Brain microvascular endothelial cell (primary cell): ENCODE measurements around the gene GUK1.

Source experiments
- DNase-seq: peaks from one replicate; pipeline ENCODE4 v3.0.0-alpha.2; 2020
- H3K27ac ChIP-seq: fragments of 250-450 bp; sonication (Bioruptor Pico); 2 replicates; pipeline ENCODE4 v1.5.1; 2020; ENCODE audit warnings: mild to moderate bottlenecking, moderate library complexity
- H3K27me3 ChIP-seq: fragments of 250-450 bp; sonication (Bioruptor Pico); replicated peaks from 2 replicates; pipeline ENCODE4 v1.5.1; 2020; ENCODE audit warnings: mild to moderate bottlenecking
- H3K36me3 ChIP-seq: fragments of 250-450 bp; sonication (Bioruptor Pico); replicated peaks from 2 replicates; pipeline ENCODE4 v1.5.1; 2020; ENCODE audit warnings: mild to moderate bottlenecking
- H3K4me3 ChIP-seq: 2 replicates; pipeline ENCODE4 v1.5.1; 2011; ENCODE audit warnings: low read depth, mild to moderate bottlenecking, control low read depth, low read length, moderate library complexity
- in situ Hi-C: cut with HindIII; loops from 2 replicates; pipeline ENCODE4 v1.10.0; 2017; ENCODE audit warnings: low sequenced_read_pairs, low pct_ligation_motif_present
- TF ChIP-seq, protein P1 (sequence below): IDR thresholded peaks from 2 replicates; pipeline ENCODE4 v1.5.1; 2011; ENCODE audit warnings: low read depth, mild to moderate bottlenecking, moderate library complexity, low read length, control low read depth, inconsistent platforms; ENCODE audit errors: missing control alignments

Gene GUK1

DNA sequence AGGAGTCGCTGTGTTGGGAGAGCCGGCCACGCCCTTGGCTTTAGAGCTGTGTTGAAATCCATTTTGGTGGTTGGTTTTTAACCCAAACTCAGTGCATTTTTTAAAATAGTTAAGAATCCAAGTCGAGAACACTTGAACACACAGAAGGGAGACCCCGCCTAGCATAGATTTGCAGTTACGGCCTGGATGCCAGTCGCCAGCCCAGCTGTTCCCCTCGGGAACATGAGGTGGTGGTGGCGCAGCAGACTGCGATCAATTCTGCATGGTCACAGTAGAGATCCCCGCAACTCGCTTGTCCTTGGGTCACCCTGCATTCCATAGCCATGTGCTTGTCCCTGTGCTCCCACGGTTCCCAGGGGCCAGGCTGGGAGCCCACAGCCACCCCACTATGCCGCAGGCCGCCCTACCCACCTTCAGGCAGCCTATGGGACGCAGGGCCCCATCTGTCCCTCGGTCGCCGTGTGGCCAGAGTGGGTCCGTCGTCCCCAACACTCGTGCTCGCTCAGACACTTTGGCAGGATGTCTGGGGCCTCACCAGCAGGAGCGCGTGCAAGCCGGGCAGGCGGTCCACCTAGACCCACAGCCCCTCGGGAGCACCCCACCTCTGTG, 41.7 kb upstream of the GUK1 start:
- Histone ChIP-seq H3K4me3 (no peak overlapping the region), H3K27ac (no peak overlapping the region), H3K27me3 (no peaks in the 10 kb centered on the region), H3K36me3 (peaks cover 40% of the 10 kb centered on the region)
- in situ Hi-C loops = no loop called here
- DNase-seq = no peak
- TF ChIP-seq, protein P1, sequence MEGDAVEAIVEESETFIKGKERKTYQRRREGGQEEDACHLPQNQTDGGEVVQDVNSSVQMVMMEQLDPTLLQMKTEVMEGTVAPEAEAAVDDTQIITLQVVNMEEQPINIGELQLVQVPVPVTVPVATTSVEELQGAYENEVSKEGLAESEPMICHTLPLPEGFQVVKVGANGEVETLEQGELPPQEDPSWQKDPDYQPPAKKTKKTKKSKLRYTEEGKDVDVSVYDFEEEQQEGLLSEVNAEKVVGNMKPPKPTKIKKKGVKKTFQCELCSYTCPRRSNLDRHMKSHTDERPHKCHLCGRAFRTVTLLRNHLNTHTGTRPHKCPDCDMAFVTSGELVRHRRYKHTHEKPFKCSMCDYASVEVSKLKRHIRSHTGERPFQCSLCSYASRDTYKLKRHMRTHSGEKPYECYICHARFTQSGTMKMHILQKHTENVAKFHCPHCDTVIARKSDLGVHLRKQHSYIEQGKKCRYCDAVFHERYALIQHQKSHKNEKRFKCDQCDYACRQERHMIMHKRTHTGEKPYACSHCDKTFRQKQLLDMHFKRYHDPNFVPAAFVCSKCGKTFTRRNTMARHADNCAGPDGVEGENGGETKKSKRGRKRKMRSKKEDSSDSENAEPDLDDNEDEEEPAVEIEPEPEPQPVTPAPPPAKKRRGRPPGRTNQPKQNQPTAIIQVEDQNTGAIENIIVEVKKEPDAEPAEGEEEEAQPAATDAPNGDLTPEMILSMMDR = no peak

DNA sequence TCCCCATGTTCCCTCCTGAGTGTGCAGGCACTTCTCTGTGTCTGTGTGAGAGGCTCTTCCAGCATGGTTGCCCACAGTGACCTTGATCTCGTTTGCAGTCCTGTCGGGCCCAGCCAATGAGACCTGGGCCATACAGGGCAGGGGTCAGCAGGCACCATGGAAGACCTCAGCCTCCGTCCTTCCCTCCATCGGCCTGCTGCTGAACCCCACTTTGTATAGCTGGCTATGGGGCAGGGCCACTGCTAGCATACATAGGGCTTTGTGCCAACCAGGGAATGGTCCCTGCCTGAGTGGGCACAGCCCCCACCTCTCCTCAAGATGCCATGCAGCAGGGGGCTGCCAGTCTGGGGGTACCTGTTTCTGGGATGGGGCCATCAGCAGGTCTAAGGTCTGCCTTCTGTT, 40.7 kb upstream of the GUK1 start:
- TF ChIP-seq, protein P1 = no peak
- no peak overlapping the region for H3K4me3 ChIP-seq
- peaks cover 40% of the 10 kb centered on the region for H3K36me3 ChIP-seq
- in situ Hi-C loops = no loop called here
- no peak overlapping the region for H3K27ac ChIP-seq
- DNase-seq = no peak
- H3K27me3 ChIP-seq = no peaks in the 10 kb centered on the region

DNA sequence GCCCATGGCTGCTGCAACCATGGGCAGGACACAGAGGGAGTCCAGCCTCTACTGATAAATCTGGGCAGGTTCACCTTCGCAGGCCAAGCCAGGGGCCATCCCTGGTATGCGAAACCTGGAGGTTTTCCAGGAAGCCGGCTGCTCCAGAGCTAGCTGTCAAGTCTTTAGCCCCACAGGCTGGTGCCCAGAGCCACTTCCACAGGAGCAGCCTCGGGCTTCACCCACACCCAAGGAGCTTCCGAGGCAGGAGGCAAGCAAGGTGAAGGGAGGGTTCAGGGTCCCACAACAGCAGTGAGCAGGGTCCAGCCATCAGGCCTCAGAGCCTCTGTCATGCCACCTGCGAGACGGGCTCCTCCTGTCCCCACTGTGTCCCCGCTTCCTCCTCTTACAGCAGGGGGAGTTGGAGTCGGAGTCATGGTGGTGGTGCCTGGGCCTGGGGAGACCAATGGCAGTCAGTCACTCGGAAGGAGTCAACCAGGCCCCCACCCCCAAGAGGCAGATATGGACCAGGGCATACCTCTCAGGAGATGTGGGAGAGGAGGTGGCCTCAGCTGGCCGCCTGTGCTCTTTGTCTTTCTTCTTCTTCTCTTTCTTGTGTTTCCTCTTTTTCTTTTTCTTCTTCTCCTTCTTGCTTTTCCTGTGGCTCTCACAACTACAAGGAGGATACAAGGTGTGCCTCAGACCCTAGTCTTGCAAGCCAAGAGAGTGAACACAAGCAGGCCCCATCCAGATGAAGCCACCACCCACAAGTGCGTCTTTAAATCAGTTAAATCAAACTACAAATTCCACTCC, 39.1 kb upstream of the GUK1 start:
- in situ Hi-C loops = no loop called here

DNA sequence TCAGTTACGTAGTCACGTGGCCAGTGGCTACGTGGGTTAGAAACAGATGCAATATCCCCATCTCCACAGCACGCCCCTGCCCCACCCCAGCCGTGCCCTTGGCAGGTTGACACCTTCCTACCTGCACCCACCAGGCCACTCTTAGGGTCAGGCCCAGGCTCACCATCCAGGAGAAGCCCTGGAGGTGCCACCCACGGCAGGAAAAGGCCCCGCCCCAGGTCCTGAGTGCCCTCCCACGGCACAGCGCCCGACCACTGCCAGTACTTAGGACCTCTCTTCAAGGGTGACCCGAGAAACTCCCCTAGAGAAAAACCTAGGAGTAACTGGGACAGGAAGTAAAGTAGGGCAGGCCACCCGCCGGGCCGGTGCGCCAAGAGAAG, 38.5 kb upstream of the GUK1 start:
- Histone ChIP-seq H3K36me3 (peaks cover 46% of the 10 kb centered on the region), H3K27ac (no peak overlapping the region), H3K27me3 (no peaks in the 10 kb centered on the region), H3K4me3 (peak overlapping the region; percentile 87)
- TF ChIP-seq, protein P1 = no peak
- DNase-seq = no peak
- in situ Hi-C loops = no loop called here

More for the DNA sequence above, 39.1 kb upstream of the GUK1 start:
- H3K36me3 ChIP-seq = peaks cover 41% of the 10 kb centered on the region
- H3K4me3 ChIP-seq = no peak overlapping the region
- DNase-seq = no peak
- no peaks in the 10 kb centered on the region for H3K27me3 ChIP-seq
- no peak overlapping the region for H3K27ac ChIP-seq
- TF ChIP-seq, protein P1 = no peak

DNA sequence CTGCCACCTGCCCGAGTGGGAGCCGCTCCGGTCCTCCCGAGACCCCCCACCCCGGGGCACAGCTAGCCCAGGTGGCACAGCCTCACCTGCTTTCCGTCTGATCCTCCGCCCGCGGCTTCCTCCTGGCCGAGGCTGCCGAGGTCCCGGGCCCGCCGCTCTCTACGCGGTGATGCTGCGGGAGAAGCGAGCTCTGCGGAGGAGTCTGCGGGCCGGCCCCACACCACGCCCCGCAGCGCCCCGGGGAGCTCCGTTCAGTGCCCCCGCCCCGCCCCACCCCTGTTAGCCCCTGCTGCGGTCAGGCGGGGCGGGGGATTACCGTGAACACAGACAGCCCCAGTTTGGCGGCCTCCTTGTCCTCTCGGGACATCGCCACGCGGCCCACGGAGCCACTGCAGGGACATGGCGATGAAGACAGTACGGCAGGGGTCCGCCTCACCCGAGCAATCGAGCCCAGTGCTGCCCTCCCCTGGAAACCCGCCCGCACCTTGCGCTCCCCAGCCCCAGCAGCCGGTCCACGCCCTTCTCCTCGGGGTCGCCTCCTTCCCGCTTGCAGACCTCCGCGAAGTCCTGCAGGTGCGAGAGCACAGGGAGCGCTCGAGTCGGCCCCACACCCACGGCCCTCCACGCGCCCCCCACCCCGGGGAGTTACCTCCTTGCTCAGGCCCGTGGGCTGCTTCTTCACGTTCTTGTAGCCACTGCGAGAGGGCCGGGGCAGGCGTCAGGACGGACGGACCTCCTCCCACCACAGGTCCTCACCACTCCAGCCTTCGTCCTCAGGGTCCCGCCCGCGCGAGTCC, 37.9 kb upstream of the GUK1 start:
- in situ Hi-C loops = no loop called here
- peaks cover 44% of the 10 kb centered on the region for H3K36me3 ChIP-seq
- H3K27me3 ChIP-seq = no peaks in the 10 kb centered on the region
- DNase-seq = no peak
- TF ChIP-seq, protein P1 = peak; percentile 54
- peak overlapping the region; percentile 87 for H3K4me3 ChIP-seq
- H3K27ac ChIP-seq = peak overlapping the region; percentile 39
